Panc1 (cell line): Measurements from ENCODE around the gene AFG3L2. TPM values are rescaled to one million over a fixed set of nuclear protein-coding genes. Genes with fewer than 3 reads are reported as not detected.

Experiments used
- ATAC-seq: fragments of 200-7000 bp; cut with Tn5 transposase; 2 replicates; pipeline ENCODE4 v1.9.1; 2020; ENCODE audit warnings: mild to moderate bottlenecking, moderate library complexity
- BruUV-seq: library from RNA; stranded (reverse); fragments of 400-500 nt; replicated peaks from 2 replicates; lab custom pipeline; 2021; lab: Mats Ljungman, UMichigan
- CTCF ChIA-PET: fragments of 300-600 bp; sonication (Branson Sonifier 250); formaldehyde crosslinking; loops from one replicate; lab custom pipeline; 2022; ENCODE audit warnings: antibody characterized with exemption; lab: Charles Lee
- POLR2A ChIA-PET: fragments of 300-600 bp; sonication (Branson Sonifier 250); formaldehyde crosslinking; loops from one replicate; lab custom pipeline; 2022; ENCODE audit warnings: antibody characterized with exemption; lab: Charles Lee
- DNase-seq: peaks from one replicate; pipeline ENCODE4 v3.0.0-alpha.2; 2010; ENCODE audit warnings: low read depth, low spot score
- H3K27ac ChIP-seq: 2 replicates; pipeline ENCODE4 v1.5.1; 2011; ENCODE audit warnings: mild to moderate bottlenecking, low read length, inconsistent platforms
- H3K27me3 ChIP-seq: fragments of 200-500 bp; sonication (Bioruptor generic); 2 replicates; pipeline ENCODE4 v1.6.0; 2014; ENCODE audit warnings: low read length, inconsistent platforms; ENCODE audit not compliant: control insufficient read depth, insufficient read depth
- H3K36me3 ChIP-seq: fragments of 200-500 bp; sonication (Bioruptor generic); 2 replicates; pipeline ENCODE4 v1.5.1; 2014; ENCODE audit warnings: inconsistent platforms, mild to moderate bottlenecking, low read length, moderate library complexity; ENCODE audit not compliant: control insufficient read depth, insufficient read depth
- H3K4me1 ChIP-seq: 2 replicates; pipeline ENCODE4 v1.5.1; 2011; ENCODE audit warnings: inconsistent platforms, mild to moderate bottlenecking, low read length, moderate library complexity; ENCODE audit not compliant: control insufficient read depth, insufficient read depth
- H3K4me3 ChIP-seq, 2 experiments: 2 replicates each; pipeline ENCODE4 v1.5.1; 2011 to 2012; ENCODE audit warnings: low read depth in 2 of 2, low read length in 2 of 2, mild to moderate bottlenecking in 2 of 2, inconsistent platforms in 1 of 2, moderate library complexity in 1 of 2
- H3K9me3 ChIP-seq: fragments of 200-500 bp; sonication (Bioruptor generic); 2 replicates; pipeline ENCODE4 v1.5.1; 2014; ENCODE audit warnings: low read depth, mild to moderate bottlenecking, inconsistent platforms, low read length, moderate library complexity; ENCODE audit not compliant: control insufficient read depth, insufficient read depth
- CTCF ChIP-seq: fragments of 450-650 bp; IDR thresholded peaks from 2 replicates; pipeline ENCODE4 v1.5.1; 2017; ENCODE audit warnings: mild to moderate bottlenecking
- POLR2AphosphoS5 ChIP-seq: IDR thresholded peaks from 2 replicates; pipeline ENCODE4 v1.6.1; 2012; ENCODE audit warnings: mild to moderate bottlenecking, low read depth, low read length, moderate library complexity
- REST ChIP-seq, 2 experiments: IDR thresholded peaks; 2 replicates each; pipeline ENCODE4 v1.6.1; 2011 to 2012; ENCODE audit warnings: low read depth in 2 of 2, control low read depth in 1 of 2, low read length in 1 of 2, mild to moderate bottlenecking in 1 of 2, moderate library complexity in 1 of 2; ENCODE audit not compliant: insufficient read depth in 1 of 2
- SIN3A ChIP-seq: IDR thresholded peaks from 2 replicates; pipeline ENCODE4 v1.6.1; 2012; ENCODE audit warnings: low read depth, mild to moderate bottlenecking, low read length, moderate library complexity, borderline replicate concordance; ENCODE audit not compliant: insufficient read depth
- TCF7L2 ChIP-seq: IDR thresholded peaks from 2 replicates; pipeline ENCODE4 v1.6.1; 2011; ENCODE audit warnings: mild to moderate bottlenecking, low read depth, low read length, inconsistent platforms
- in situ Hi-C: cut with HindIII; loops from 2 replicates; pipeline ENCODE4 v1.10.0; 2016; ENCODE audit warnings: low sequenced_read_pairs, low pct_unique_long_range_greater_than_20kb
- intact Hi-C: fragments of 100-400 bp; cut with micrococcal nuclease; formaldehyde crosslinking; loops from one replicate; pipeline ENCODE4 v1.10.0; 2022; ENCODE audit not compliant: unreplicated experiment
- total RNA-seq: library from RNA; stranded (reverse); gene quantifications from one replicate; pipeline ENCODE4 v1.2.1, GENCODE V29; 2021; ENCODE audit not compliant: unreplicated experiment

The AFG3L2 gene
- total RNA-seq, 1 experiment from 2014 or later = 58.0 TPM

GRCh38 chr18:12359515-12359927 lies 17.5 kb downstream of the AFG3L2 start:
- POLR2A ChIA-PET = no interaction called here
- no peak for DNase-seq
- peaks cover 30% of the 10 kb centered on the region for H3K36me3 ChIP-seq

GRCh38 chr18:12352188-12352587 lies 24.8 kb downstream of the AFG3L2 start:
- in situ Hi-C loops = no loop called here
- H3K9me3 ChIP-seq = no peaks in the 10 kb centered on the region
- no peak overlapping the region for H3K4me3 ChIP-seq
- H3K27ac ChIP-seq = no peak overlapping the region
- DNase-seq (no peak), ATAC-seq (no peak)
- H3K4me1 ChIP-seq = no peaks in the 10 kb centered on the region
- CTCF ChIA-PET = interaction anchor here (0.6 to 0.7 kb wide), 2 partner anchors 308 to 432 kb away, joined by 3 to 4 read pairs; no protein-coding TSS in a partner anchor
- TF ChIP-seq TCF7L2 = no peak
- no peak for TF ChIP-seq POLR2AphosphoS5
- no peak for TF ChIP-seq CTCF
- TF ChIP-seq REST (IDR thresholded peaks at IDR 0.05; ENCODE audit: insufficient read depth in 1 of 2, low read depth in 2 of 2, low read length in 1 of 2) = no peak
- TF ChIP-seq SIN3A = no peak
- BruUV-seq = no TSS peak
- H3K27me3 ChIP-seq = no peaks in the 10 kb centered on the region
- POLR2A ChIA-PET = no interaction called here
- H3K36me3 ChIP-seq = peaks cover 38% of the 10 kb centered on the region
- intact Hi-C loops = no loop called here

More at GRCh38 chr18:12359515-12359927, 17.5 kb downstream of the AFG3L2 start:
- Histone ChIP-seq H3K4me3 (no peak overlapping the region), H3K27ac (no peak overlapping the region), H3K27me3 (no peaks in the 10 kb centered on the region), H3K9me3 (no peaks in the 10 kb centered on the region), H3K4me1 (no peaks in the 10 kb centered on the region)
- in situ Hi-C loops (no loop called here), intact Hi-C loops (no loop called here)
- ATAC-seq = no peak
- TF ChIP-seq POLR2AphosphoS5 (no peak), CTCF (no peak), REST (IDR thresholded peaks at IDR 0.05; ENCODE audit: insufficient read depth in 1 of 2, low read depth in 2 of 2, low read length in 1 of 2) (no peak), SIN3A (no peak), TCF7L2 (no peak)
- BruUV-seq = no TSS peak
- CTCF ChIA-PET = no interaction called here
